ENCODE data around the gene RHOJ.

RHOJ gene

GRCh38 chr14:63205866-63206265 is 1.6 kb downstream of the RHOJ start:
- no peak for DNase-seq (ENCODE audit: low spot score)

DNA sequence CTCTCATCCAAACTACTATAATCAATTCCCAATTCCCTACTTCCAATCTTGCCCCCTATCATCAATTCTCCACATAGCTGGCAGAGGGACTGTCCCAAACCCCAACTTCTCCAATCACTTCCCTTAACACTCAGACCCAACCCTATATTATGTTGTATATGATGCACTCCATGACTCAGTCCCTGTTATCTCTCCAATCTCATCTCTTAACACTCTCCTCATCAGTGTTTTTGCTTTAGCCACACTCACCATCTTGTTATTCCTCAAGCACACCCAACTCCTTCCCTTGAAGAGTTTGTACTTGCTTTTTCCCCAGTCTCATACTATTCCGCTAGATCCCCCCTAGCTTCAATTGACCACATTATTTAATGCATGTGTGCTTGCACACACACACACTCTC is 4.9 kb downstream of the RHOJ start:
- DNase-seq (ENCODE audit: low spot score) = no peak

GRCh38 chr14:63210812-63211211 is 6.6 kb downstream of the RHOJ start:
- no peak for DNase-seq (ENCODE audit: low spot score)

DNA sequence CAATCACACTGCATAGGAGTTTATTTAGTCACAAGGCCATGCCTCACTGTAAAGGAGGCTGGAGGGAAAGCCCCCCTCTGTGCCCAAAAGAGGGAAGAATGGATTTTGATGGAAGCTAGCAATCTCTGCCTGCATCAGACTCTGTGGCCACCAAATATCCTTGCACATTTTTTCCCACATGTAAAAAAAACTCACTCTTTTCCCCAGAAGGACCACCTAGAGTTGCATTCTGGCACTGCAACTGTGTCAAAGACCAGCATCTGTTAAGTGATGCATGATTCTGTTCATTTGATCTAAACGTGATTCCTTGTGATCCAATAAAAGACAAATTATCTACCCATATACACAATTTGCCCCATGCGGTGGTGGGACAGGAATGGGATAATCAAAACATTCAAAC is 8.0 kb downstream of the RHOJ start:
- no peak for DNase-seq (ENCODE audit: low spot score)

DNA sequence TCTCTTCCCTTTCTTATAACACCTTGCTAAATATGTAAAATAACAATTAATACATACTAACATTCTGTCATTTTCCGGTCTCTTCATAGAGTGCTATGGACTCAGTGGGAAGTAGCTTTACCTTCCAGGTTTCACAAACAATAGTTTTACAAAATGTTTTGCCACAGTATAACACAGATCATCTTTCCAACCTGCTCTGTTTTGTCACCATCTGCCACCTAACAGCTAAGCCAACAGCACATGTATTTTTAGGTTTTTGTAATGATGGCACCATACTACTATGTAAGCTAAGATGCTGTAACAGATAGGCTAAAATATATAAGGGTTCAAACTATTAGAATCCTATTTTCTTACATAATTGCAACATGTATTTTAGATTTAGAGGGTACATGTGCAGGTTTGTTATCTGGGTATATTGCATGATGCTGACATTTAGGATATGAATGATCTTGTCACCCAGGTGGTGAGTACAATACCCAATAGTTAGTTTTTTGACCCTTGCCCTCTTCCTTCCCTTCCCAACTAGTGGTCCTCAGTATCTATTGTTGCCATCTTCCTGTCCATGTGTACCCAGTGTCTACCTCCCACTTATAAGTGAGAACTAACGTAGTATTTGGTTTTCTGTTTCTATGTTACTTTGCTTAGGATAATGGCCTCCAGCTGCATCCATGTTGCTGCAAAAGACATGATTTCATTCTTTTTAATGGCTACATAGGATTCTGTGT is 8.7 kb downstream of the RHOJ start:
- DNase-seq (ENCODE audit: low spot score) = no peak

DNA sequence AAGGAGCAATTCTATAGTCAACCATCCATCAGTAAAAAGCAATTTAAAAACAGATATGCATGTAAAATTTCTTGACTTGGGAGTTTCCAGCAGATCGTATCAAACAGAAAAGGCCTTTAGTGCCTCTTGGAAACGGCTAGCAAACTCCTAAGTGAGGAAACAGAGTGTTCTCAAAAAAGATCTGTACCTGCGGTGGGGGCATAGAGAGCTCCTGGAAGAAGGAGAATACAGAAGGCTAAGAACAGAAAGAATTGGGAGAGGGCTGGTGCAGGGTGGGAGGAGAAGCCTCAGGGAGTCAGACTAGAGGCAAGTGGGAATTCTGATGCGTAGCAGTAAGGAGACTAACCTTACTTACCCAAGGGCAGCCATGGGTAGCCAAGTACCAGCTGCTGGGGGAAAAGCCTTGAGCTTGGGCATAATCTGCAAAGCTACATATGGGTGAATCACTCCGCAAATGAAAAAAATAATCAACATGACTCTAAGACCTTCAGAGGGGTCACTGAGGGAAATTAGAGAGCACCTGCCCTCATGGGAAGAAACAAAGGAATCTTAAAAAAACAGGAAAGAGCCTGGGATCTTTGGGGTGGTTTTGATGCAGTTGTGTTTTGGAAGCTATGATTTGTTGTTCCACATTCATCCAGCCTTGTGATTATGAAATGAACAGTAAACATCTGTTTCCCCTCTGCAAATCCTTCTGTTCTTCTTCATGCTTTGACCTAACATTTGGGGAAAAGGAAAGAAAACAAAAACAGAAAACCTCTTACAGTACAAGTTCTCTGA is 10.4 kb downstream of the RHOJ start:
- DNase-seq (ENCODE audit: low spot score) = no peak

- no peak for DNase-seq (ENCODE audit: low spot score)
Measured at GRCh38 chr14:63220526-63220925, 16.3 kb downstream of the RHOJ start.

DNA sequence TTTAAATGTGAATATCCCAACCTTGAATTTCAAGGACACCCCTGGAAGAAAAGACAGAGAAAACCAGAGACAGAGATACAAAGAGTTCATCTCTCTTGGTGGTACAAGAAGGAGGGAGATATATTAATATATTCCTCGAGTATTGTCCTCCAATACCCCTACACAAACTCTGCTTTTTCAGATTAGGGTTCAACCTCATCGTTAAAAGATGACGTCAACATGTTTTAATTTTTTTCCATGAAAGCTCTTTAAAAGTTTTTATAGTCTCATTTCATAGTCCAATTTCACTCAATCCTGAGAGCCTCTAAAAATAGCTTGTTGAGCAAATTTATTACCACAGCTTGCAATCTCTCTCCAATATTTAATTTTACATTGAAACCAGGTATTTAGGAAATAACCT is 19.4 kb downstream of the RHOJ start:
- DNase-seq (ENCODE audit: low spot score) = no peak

DNA sequence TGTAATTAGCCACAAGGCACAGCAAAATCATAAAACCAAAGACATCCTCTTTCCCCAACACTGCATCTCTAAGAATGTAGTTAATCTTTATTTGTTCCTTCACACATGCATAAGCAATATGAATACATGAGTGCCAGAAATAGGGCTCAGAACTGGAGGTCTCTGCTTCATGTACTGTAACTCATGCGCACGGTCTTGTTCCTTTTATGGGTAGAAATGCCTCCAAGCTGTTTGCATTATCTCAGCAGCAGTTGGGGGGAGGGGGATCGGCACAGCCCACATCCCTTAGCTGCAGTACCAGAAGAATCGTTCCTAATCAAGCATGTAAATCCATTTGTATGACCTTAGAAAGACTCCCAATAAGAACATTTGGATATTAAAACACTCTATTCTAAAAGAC is 20.0 kb downstream of the RHOJ start:
- no peak for DNase-seq (ENCODE audit: low spot score)

DNA sequence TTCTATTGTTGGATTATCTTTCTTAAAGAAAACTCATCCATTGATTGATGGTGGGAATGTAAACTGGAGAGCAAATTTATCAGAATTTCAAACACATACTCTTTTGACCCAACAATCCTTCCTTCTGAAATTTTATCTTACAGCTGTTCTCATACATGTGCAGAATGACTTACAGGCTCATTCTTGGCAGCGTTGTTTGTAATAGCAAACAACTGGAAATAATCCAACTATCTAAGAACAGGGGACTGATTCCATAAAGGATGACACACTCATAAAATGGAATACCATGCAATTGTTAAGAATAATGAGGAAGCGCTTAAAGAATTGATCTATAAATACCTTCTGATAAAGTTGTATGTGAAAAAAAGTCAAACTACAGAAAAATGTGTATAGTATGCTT is 24.0 kb downstream of the RHOJ start:
- no peak for DNase-seq (ENCODE audit: low spot score)

DNA sequence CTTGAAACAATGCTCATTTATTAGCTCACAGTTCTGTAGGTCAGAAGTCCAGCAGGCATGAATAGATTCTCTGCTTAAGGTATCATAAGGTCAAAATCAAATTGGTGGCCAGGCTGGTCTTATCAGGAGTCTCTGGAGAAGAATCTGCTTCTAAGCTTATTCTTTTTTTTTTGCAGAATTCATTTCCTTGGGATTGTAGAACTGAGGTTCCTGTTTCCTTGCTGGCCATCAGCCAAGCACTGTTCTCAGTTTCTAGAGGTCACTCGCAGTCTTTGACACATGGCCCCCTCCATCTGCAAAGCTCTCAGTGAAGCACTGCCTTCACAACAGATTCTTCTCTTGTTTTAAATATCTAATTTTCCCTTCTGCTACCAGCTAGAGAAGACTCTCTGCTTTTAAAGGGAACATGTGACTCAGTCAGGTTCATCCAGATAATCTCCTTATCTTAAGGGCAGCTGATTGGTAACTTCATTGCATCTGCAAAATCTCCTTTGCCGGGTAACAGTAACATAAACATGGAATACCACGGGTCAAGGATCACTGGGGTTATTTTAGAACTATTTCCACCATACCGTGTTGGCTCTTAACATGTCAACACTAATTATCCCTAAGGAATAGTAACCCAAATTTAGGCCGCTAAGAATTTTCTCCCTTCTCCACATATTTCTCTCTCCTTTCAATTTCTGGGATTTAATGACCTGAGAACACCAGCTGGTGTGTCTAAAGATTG is 25.3 kb downstream of the RHOJ start:
- no peak for DNase-seq (ENCODE audit: low spot score)

- no peak for DNase-seq (ENCODE audit: low spot score)
Measured at GRCh38 chr14:63231766-63232165, 27.5 kb downstream of the RHOJ start.

DNA sequence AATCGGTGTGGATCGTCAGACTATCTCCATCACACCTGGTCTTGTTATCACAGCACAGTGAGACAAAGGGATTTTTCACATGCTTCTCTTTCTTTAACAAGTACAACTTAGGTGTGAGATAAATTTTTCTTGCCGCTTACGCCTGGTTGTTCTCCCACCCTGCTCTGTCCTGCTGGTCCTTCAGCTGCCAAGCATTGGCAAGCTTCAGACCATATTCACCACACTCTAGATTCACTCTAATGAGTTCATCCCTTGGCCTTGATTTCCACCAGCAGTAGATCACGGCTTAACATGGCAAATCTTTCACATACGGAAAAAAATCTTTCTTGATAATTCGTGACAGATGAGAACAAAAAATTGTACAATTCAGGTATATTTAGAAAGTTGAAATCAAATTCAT is 33.5 kb downstream of the RHOJ start:
- DNase-seq (ENCODE audit: low spot score) = no peak

- DNase-seq (ENCODE audit: low spot score) = no peak
Measured at GRCh38 chr14:63240221-63240620, 36.0 kb downstream of the RHOJ start.

GRCh38 chr14:63241096-63241495 is 36.9 kb downstream of the RHOJ start:
- DNase-seq (ENCODE audit: low spot score) = no peak

DNA sequence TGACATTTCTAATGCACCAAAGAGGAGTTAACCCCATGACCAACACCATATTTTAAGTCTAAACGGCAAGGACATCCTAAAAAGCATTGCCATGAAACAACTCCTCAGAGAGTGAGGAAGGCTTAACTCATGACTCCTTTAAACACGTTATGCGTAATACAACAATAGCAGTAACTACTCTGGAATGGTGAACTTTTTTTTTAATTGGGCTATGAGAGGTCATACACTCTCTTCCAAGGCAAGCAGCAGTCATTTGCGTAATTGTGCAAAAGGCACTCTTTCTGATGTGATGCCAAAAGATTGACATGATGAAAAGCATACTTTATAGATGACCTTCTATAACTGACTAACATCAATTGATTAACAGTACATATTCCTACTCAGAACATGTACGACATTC is 39.4 kb downstream of the RHOJ start:
- DNase-seq (ENCODE audit: low spot score) = no peak

DNA sequence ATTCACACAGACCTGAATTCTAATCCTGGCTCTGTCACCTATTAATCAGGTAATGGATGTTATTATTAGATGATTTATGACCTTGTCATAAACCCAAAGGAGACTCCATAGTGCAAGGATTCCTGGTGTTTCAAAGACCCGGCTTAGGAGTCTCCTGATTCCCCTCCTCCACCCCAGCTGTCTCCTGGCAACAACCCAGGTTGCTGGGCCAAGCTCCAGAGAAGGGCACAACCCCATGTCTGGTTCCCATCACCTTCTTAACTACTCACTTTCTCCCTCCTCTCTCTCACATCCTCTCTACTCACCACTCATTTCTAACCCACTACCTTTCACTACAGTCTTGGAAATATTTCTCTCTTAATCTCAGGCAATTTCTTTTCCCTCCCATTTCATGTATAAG is 41.6 kb downstream of the RHOJ start:
- no peak for DNase-seq (ENCODE audit: low spot score)

GRCh38 chr14:63248211-63248610 is 44.0 kb downstream of the RHOJ start:
- no peak for DNase-seq (ENCODE audit: low spot score)

- DNase-seq (ENCODE audit: low spot score) = no peak
Measured at GRCh38 chr14:63249092-63249491, 44.8 kb downstream of the RHOJ start.

GRCh38 chr14:63257299-63257698 is 53.1 kb downstream of the RHOJ start:
- no peak for DNase-seq (ENCODE audit: low spot score)

GRCh38 chr14:63262446-63262845 is 58.2 kb downstream of the RHOJ start:
- no peak for DNase-seq (ENCODE audit: low spot score)

GRCh38 chr14:63266106-63266505 is 61.9 kb downstream of the RHOJ start:
- no peak for DNase-seq (ENCODE audit: low spot score)

DNA sequence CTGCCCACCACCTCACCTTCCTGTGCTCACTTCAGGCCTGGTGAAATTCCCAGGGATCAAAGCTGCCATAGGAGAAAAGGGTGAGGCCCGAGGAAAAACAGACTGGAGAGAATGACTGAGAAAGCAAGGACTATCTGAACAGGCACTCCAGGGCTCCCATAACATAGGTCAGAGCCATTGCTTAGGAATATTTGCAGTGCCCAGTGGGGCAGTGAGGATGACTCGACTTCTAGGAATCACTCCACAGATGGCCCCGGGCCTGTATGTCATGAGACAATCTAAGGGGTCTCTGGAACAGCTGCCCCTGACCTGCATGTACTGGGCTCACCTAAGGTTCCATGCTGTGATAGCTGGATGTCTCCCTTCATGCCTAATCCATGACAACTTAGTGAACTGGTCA is 62.9 kb downstream of the RHOJ start:
- no peak for DNase-seq (ENCODE audit: low spot score)

Measured in LoVo (cell line).